RKO (cell line): ENCODE measurements around the gene FES.
A peak's percentile ranks its signal among the peaks of the same experiment; 100 is the strongest.
"Not testable (repeated sequence)": the region's sequence is repeated elsewhere in the genome, so short reads cannot be mapped to it uniquely, and the experiment has no call there.

Experiments used
- DNase-seq: peaks from one replicate; pipeline ENCODE4 v3.0.0-alpha.2; 2016; ENCODE audit warnings: low spot score

The FES gene

DNA sequence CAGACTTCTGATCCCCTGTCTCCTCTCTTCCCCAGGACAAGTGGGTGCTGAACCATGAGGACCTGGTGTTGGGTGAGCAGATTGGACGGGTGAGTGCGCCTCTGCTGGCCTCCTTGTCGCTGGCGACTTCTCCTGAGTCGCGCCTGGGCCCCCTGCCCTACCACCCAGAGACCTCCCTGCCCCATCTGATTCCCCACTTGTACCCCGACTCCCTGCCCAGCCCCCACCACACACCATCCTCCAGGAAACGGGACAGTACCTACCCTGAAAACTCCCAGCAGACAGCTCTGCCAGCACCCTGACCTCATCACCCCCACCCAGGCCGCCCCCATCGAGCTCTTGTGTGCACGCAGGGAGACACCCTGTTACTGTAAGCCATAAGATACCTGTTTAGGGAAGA is 7.7 kb downstream of the FES start:
- no peak for DNase-seq

DNA sequence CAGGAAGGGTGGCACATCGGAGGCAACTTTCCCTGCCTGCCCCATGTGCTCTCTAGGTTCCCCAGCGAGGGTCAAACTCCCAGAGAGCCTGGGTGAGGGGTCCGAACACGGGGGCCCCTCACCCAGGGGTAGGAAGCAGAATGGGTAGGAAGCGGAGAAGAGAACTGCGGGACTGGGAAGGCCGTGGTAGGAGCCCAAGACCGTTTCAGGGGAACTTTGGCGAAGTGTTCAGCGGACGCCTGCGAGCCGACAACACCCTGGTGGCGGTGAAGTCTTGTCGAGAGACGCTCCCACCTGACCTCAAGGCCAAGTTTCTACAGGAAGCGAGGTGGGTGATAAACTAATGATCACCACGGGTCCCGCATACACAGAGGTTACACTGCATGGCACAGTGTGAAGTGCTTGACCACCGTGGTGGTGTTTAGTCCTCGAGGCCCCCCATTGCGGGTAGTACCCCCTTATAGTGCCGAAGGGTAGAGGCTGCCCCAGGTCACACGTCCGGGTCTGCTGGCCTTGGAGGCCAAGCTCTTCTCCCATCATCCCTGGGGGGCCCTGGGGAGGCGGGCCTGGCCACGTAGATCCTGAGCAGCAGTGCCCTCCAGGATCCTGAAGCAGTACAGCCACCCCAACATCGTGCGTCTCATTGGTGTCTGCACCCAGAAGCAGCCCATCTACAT is 8.3 kb downstream of the FES start:
- DNase-seq = no peak

DNA sequence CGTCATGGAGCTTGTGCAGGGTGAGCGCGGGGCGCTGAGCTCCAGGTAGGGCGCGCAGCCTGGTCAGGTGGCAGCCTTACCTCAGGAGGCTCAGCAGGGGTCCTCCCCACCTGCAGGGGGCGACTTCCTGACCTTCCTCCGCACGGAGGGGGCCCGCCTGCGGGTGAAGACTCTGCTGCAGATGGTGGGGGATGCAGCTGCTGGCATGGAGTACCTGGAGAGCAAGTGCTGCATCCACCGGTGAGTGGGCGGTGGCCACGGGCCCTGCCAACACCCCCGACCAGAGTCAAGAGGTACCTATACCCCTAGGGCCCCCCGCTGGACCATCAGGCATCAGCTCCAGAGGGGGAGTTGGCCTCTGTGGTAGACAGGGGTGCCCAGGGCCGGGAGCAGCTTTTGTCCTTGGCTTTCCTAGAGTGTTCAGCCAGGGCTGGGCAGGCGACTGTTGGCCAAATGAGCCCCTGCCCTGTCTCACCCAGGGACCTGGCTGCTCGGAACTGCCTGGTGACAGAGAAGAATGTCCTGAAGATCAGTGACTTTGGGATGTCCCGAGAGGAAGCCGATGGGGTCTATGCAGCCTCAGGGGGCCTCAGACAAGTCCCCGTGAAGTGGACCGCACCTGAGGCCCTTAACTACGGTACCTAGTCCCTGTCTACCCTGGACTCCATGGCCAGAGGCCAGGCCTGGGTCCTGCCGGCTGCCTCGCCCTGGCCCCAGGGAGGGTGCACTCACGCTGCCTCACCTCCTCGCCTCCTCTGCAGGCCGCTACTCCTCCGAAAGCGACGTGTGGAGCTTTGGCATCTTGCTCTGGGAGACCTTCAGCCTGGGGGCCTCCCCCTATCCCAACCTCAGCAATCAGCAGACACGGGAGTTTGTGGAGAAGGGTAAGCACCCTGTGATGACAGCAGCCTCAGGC is 9.1 kb downstream of the FES start:
- DNase-seq = no peak

DNA sequence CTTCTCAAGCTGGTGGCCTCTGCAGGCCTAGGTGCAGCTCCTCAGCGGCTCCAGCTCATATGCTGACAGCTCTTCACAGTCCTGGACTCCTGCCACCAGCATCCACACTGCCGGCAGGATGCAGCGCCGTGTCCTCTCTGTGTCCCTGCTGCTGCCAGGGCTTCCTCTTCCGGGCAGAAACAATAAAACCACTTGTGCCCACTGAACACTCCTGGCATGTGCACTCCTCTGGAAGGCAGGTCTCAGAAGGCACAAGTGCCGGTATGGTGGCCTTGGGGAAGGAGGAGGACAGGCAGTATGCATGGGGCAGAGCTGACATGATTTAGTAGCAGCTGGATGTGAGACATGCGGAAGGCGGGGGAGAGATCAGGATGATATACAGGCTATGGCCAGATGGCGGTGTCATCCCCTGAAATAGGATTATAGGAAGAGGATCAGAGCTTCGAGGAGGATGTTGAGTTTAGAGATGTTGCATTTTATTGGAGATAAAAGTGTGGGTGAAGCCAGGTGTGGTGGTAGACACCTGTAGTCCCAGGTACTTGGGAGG is 11.3 kb downstream of the FES start:
- peak; percentile 62 for DNase-seq

GRCh38 chr15:90897131-90897655 is 12.9 kb downstream of the FES start:
- not testable (repeated sequence) for DNase-seq

GRCh38 chr15:90901175-90902039 is 17.1 kb downstream of the FES start:
- DNase-seq = no peak

DNA sequence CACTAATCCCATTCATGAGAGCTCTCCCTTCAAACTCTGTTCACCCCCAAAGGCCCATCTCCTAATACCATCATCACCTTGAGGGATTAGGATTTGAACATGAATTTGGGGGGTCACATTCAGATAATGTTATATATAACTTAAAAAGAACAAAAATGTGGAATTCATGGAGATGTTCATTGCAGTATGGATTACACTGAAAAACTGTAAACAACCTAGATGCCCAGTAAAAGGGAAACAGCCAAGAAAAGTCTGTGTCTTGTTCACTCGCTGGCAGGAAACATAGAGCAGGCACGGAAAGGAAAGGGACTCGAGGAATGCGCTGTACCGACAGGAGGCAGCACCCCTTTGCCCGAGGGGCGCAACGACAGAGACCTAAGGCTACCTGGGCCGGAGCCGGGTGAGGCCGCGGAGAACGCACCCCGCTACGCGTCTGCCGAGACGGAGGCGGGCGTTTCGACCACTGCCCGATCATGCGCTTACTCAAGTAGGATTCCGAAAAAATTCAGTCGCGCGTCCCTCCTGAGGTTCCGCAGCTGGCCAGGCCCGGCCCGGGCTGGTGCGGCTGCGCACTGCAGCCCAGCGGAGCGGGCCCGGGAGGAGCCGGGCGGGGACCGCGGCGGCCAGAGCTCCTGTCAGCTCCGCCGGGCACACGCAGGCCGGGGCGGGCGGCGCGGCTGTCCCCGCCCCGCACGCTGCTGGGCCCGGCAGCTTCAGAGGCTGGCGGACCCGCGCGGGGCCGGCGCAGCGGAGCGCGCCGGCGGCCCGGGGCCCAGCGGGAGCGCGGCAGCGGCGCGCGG is 17.9 kb downstream of the FES start:
- peak; percentile 83 for DNase-seq

GRCh38 chr15:90902840-90903732 is 18.8 kb downstream of the FES start, which contains the start of gene MAN2A2:
MAN2A2 (plus strand) TSS chr15:90903302; CDS start chr15:90904208, 906 bp downstream.
- DNase-seq = peak; percentile 82

DNA sequence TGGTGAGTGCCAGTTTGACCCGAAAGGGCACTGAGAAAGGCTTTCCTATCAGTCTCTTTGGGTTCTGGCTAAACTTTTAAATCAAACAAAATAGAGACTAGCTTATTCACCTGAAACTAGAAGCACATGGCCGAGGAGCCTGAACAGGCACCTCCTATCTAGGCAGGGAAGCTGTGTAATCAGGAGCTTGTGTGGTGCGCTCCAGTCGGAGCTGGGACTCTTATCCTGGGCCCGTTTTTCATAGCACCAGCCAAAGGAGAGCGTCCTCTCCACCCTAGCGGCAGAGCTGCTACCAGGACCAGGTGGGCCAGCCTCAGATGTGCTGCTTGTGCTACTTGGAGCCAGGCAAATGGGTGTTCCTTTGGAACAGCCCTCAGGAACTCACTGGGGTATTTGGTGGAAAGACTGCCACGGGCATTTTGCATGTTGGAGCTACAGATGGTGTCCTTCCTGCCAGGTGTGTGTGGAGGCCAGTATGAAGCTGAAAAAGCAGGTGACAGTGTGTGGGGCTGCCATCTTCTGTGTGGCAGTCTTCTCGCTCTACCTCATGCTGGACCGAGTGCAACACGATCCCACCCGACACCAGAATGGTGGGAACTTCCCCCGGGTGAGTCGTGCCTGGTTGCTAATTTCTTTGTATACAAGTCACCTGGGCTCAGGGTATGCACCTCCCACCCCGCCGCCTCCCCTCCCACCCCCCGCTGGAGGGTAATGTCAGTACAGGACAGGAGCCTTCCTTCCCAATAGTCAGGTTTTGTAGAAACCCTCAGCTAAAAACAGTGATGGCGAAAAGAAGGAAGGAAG is 19.6 kb downstream of the FES start:
- DNase-seq = peak; percentile 47

DNA sequence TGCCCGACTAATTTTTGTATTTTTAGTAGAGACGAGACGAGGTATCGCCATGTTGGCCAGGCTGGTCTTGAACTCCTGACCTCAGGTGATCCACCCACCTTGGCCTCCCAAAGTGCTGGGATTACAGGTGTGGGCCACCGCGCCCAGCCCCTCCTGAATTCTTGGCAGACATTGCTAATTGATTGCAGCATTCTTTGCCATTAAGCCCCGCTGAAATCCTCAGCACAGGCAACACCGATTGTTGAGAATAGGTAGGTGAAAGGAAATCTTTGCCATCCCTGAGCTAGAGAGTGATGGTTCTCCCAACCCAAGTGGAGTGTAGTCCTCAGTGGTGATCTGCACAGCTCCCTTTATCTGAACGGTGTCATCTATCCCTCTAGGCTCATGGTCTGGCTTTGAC is 20.4 kb downstream of the FES start:
- DNase-seq = no peak

DNA sequence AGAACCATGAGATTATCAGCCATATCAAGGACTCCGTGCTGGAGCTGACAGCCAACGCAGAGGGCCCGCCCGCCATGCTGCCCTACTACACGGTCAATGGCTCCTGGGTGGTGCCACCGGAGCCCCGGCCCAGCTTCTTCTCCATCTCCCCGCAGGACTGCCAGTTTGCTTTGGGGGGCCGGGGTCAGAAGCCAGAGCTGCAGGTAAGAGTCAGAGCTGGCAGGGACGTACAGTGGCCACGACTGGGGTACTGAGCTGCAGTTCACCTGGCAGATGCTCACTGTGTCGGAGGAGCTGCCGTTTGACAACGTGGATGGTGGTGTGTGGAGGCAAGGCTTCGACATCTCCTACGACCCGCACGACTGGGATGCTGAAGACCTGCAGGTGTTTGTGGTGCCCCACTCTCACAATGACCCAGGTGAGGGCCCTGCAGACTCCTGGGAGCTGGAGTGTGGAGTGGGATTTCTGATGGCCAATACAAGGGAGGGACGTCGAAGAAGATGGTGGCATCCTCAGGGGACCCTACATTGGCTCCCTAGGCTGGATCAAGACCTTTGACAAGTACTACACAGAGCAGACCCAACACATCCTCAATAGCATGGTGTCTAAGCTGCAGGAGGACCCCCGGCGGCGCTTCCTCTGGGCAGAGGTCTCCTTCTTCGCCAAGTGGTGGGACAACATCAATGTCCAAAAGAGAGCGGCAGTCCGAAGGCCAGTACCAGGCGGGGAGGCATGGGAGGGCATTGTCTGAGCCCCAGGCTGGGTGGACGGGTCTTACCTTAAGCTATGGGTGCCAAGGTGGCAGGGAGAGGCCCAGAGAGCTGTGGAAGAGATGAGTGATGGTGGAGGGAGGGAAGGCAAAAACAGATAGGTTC is 21.2 kb downstream of the FES start:
- no peak for DNase-seq

DNA sequence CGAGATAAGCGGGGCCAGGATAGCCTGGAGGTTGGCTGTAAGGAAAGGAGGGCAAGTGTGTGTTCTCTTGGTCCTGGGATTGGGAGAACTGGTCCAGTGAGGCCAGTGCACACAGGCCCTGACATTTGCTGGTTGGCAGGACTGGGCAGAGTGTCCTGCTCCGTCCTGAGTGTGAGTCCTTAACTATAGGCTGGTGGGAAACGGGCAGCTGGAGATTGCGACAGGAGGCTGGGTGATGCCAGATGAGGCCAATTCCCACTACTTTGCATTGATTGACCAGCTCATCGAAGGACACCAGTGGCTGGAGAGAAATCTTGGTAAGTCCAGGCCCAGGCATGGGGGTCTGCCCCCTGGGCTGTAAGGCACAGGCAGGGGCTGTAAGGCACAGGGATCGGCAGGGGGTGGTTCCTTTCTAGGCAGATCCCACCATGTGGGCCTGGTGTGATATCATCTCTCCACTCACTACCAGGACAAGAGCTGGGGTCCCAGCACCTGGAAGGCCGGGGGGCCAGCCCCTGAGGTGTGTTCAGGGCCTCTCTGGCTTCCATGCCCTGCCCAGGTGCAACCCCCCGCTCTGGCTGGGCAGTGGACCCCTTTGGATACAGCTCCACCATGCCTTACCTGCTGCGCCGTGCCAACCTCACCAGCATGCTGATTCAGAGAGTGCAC is 22.0 kb downstream of the FES start:
- no peak for DNase-seq

- no peak for DNase-seq
Measured at GRCh38 chr15:90907051-90907660, 22.9 kb downstream of the FES start.

DNA sequence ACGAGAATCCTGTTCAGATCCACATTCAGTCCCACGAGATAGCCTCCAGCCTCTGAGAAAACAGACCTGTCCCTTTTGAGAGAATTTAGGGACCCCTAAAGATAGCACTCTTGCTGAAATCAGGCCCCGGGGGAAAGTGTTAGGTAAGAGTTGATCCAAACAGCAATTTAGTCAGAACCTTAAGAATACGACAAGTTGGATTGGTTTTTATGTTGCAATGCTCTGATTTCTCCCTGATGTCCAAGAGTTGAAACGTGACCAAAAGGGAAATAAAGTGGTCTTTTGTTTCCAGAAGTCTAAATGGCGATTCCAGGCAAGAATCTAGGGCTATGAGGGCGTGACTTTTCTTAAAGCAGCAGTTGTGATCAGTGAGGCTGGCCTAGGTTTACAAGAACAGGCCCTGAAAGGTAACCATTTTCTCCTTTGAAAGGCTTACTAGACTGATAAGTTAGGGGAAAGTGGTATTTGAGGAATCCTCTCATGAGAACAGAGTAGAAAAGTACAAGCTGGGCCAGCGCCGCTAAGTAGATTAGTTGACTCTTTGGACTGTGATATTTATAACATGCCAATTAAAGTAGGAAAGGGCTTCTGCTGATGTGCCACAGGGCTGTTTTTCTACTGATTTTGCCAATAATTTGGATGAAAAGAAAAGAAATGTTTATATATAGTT is 23.7 kb downstream of the FES start:
- DNase-seq = no peak

DNA sequence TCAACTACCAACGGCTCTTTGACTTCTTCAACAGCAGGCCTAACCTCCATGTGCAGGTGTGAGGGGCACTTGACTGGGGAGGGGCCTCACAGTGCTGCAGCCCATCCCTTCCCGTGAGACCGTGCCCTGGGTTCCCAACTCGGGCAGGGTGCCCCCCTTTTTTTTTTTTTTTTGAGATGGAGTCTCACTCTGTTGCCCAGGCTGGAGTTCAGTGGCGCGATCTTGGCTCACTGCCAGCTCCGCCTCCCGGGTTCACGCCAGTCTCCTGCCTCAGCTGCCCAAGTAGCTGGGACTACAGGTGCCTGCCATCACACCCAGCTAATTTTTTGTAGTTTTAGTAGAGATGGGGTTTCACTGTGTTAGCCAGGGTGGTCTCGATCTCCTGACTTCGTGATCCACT is 25.1 kb downstream of the FES start:
- DNase-seq = not testable (repeated sequence)

GRCh38 chr15:90909976-90910375 is 25.7 kb downstream of the FES start:
- no peak for DNase-seq
